Lower leg skin (tissue), 4 donors: ENCODE measurements around the gene PDCD6IP. TPM values are rescaled to one million over a fixed set of nuclear protein-coding genes. Genes with fewer than 3 reads are reported as not detected.

Experiments used
- DNase-seq, 2 donors: peaks; one replicate each; pipeline ENCODE4 v3.0.0-alpha.2; 2019; ENCODE audit warnings: low spot score in 2 of 2
- H3K4me3 ChIP-seq: fragments of 200-600 bp; sonication (generic); 2 replicates; pipeline ENCODE4 v1.5.1; 2017; ENCODE audit warnings: mild to moderate bottlenecking, low read depth; ENCODE audit not compliant: poor library complexity, severe bottlenecking
- CTCF ChIP-seq, 3 donors: fragments of 450-650 bp; IDR thresholded peaks; one replicate each; pipeline ENCODE4 v1.5.1; 2016; ENCODE audit warnings: antibody characterized with exemption in 3 of 3, mild to moderate bottlenecking in 3 of 3, moderate library complexity in 2 of 3
- POLR2A ChIP-seq, 2 donors: fragments of 450-650 bp; IDR thresholded peaks; one replicate each; pipeline ENCODE4 v1.6.1; 2016 to 2017; ENCODE audit warnings: antibody characterized with exemption in 2 of 2, mild to moderate bottlenecking in 1 of 2, moderate library complexity in 1 of 2
- WGBS, 2 donors: methylation state at CpG; one replicate each; pipeline ENCODE4 v1.1.5; 2018; 5-methylcytosine and 5-hydroxymethylcytosine counted together
- intact Hi-C: fragments of 100-400 bp; cut with DNase I; formaldehyde crosslinking; loops from one replicate; pipeline ENCODE4 v1.15.0; 2023; ENCODE audit warnings: low total_unique reads
- total RNA-seq, 4 donors: library from RNA; depleted of rRNA; stranded (reverse); fragments of >200 nt; gene quantifications; one replicate each; pipeline ENCODE4 v1.1.0, GENCODE V29; 2016

The PDCD6IP gene
- total RNA-seq, 4 donors from 2014 or later: 152 to 373 (median 269) TPM

GRCh38 chr3:33904730-33905129 is 106.3 kb downstream of the PDCD6IP start:
- intact Hi-C loops: no loop called here
- no peak overlapping the region for H3K4me3 ChIP-seq
- DNase-seq: no peak
- TF ChIP-seq POLR2A (IDR thresholded peaks at IDR 0.05) (no peak), CTCF (IDR thresholded peaks at IDR 0.05) (no peak)
- WGBS, 2 donors: 93 to 96% methylated on average over 3 of the region's 3 CpGs

- TF ChIP-seq CTCF (IDR thresholded peaks at IDR 0.05) (no peak), POLR2A (IDR thresholded peaks at IDR 0.05) (no peak)
Measured at GRCh38 chr3:33908250-33908851, 109.9 kb downstream of the PDCD6IP start.

GRCh38 chr3:33909547-33909946 is 111.1 kb downstream of the PDCD6IP start:
- TF ChIP-seq POLR2A (IDR thresholded peaks at IDR 0.05): no peak
- intact Hi-C loops: no loop called here
- 68 to 78% methylated on average over 5 of the region's 5 CpGs for WGBS, 2 donors
- no peak overlapping the region for H3K4me3 ChIP-seq
- no peak for DNase-seq

More at GRCh38 chr3:33908250-33908851, 109.9 kb downstream of the PDCD6IP start:
- WGBS, 2 donors: 46 to 51% methylated on average over 4 of the region's 4 CpGs
- H3K4me3 ChIP-seq: no peak overlapping the region
- intact Hi-C loops: no loop called here
- no peak for DNase-seq

- no peak overlapping the region for H3K4me3 ChIP-seq
- no peak for DNase-seq
- TF ChIP-seq POLR2A (IDR thresholded peaks at IDR 0.05) (no peak), CTCF (IDR thresholded peaks at IDR 0.05) (no peak)
- WGBS, 2 donors: 87 to 89% methylated on average over 2 of the region's 2 CpGs
- intact Hi-C loops: no loop called here
Measured at GRCh38 chr3:33910031-33910430, 111.6 kb downstream of the PDCD6IP start.

- H3K4me3 ChIP-seq: no peak overlapping the region
- intact Hi-C loops: no loop called here
- DNase-seq: no peak
- TF ChIP-seq POLR2A (IDR thresholded peaks at IDR 0.05) (no peak), CTCF (IDR thresholded peaks at IDR 0.05) (no peak)
- WGBS, 2 donors: 82 to 88% methylated on average over 4 of the region's 4 CpGs
Measured at GRCh38 chr3:33911525-33912322, 113.3 kb downstream of the PDCD6IP start.

GRCh38 chr3:33914212-33914611 is 115.8 kb downstream of the PDCD6IP start:
- DNase-seq: no peak
- no peak overlapping the region for H3K4me3 ChIP-seq
- intact Hi-C loops: no loop called here
- 92% methylated on average over 2 of the region's 2 CpGs for WGBS, 2 donors
- TF ChIP-seq POLR2A (IDR thresholded peaks at IDR 0.05) (no peak), CTCF (IDR thresholded peaks at IDR 0.05) (no peak)
